Mononuclear cell (primary cell): ENCODE results near the gene S100A6. TPM values are rescaled to one million over a fixed set of nuclear protein-coding genes. Genes with fewer than 3 reads are reported as not detected.
"Not testable (repeated sequence)": the region's sequence is repeated elsewhere in the genome, so short reads cannot be mapped to it uniquely, and the experiment has no call there.

Experiments used
- H3K27me3 ChIP-seq: 2 replicates; pipeline ENCODE4 v1.6.0; 2011; ENCODE audit warnings: low read length, control low read depth; ENCODE audit not compliant: insufficient read depth
- H3K4me1 ChIP-seq: 2 replicates; pipeline ENCODE4 v1.5.1; 2011; ENCODE audit warnings: mild to moderate bottlenecking, low read length, control low read depth; ENCODE audit not compliant: insufficient read depth
- H3K4me3 ChIP-seq: 2 replicates; pipeline ENCODE4 v1.5.1; 2011; ENCODE audit warnings: mild to moderate bottlenecking, low read length, moderate library complexity
- H3K9me3 ChIP-seq: 2 replicates; pipeline ENCODE4 v1.5.1; 2011; ENCODE audit warnings: low read depth, mild to moderate bottlenecking, control low read depth, low read length
- total RNA-seq: library from RNA; depleted of rRNA; stranded (reverse); fragments of >200 nt; gene quantifications from one replicate; pipeline ENCODE4 v1.2.3, GENCODE V29; 2012

The S100A6 gene
- total RNA-seq = 283 TPM

DNA sequence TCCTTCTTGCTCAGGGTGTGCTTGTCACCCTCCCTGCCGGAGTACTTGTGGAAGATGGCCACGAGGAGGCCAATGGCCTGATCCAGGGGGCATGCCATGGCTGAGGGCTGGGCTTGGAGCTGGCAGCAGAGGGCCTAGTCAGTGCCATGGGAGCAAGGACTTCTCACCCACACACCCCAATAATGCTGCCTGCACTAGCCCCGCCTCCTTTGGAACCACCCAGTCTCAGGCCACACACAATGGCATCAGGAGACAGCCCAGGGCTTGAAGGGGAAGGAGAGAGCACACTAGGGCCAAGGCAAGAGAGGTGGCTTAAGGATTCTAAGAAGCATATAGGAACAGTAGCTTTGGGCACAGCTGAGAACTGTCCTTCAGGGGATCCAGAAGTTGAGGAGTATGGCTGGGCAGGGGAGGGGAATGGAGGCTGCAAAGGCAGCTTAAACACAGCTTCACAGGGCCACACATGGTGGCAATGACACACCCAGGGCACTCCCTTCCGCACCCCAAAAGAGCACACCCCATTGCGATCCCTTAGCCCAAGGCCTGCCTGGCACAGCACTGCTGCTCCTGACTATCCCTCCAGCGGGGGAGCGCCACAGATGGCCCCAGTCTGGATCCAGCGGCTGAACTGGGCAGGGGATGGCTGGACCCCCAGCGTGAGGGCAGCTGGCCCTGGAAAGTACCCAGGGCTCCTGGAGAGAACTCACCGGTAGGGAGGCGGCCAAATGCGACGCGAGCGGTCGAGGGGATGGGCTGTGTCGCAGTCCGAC is at the start of gene S100A6:
S100A6 (minus strand) TSS at position 750 of the 770 bp plus-strand sequence; CDS start at position 98, 652 bp downstream.
- Histone ChIP-seq H3K4me1 (peaks cover 68% of the 10 kb centered on the region), H3K27me3 (no peaks in the 10 kb centered on the region), H3K9me3 (no peaks in the 10 kb centered on the region), H3K4me3 (peak within 1 kb of the TSS; percentile 78)

GRCh38 chr1:153585006-153585405 is 49.2 kb upstream of the S100A6 start:
- H3K9me3 ChIP-seq = no peaks in the 10 kb centered on the region
- H3K4me3 ChIP-seq = no peak overlapping the region
- no peaks in the 10 kb centered on the region for H3K27me3 ChIP-seq
- H3K4me1 ChIP-seq = no peaks in the 10 kb centered on the region

DNA sequence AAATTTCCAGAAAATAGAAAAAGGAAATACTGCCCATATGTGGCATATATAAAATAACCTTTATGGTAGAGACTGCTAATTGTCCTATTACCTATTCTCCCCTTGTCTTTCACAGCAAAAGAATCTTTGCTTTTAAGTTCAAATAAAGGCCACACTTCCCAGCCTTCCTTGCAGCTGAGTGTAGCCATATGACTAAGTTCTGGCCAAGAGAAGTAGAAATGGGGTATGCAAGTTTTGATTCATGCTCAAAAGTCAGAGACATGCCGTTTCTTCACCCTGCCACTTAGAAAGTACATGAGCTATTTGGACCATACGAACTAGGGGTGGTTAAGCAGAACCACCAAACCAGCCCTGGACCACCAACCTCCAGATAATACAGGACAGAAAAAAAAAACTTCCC is 48.2 kb upstream of the S100A6 start:
- H3K9me3 ChIP-seq = no peaks in the 10 kb centered on the region
- no peaks in the 10 kb centered on the region for H3K27me3 ChIP-seq
- no peaks in the 10 kb centered on the region for H3K4me1 ChIP-seq
- no peak overlapping the region for H3K4me3 ChIP-seq

- H3K9me3 ChIP-seq, H3K4me1 ChIP-seq, H3K4me3 ChIP-seq, H3K27me3 ChIP-seq: not testable (repeated sequence)
These were observed 47.7 kb upstream of the S100A6 start for GRCh38 chr1:153583514-153583913.

- H3K27me3 ChIP-seq, H3K9me3 ChIP-seq, H3K4me1 ChIP-seq, H3K4me3 ChIP-seq: not testable (repeated sequence)
These were observed 47.0 kb upstream of the S100A6 start for GRCh38 chr1:153582836-153583235.

GRCh38 chr1:153578936-153579335 is 43.1 kb upstream of the S100A6 start:
- no peak overlapping the region for H3K4me3 ChIP-seq
- H3K4me1 ChIP-seq = peaks cover 6% of the 10 kb centered on the region
- no peaks in the 10 kb centered on the region for H3K9me3 ChIP-seq
- no peaks in the 10 kb centered on the region for H3K27me3 ChIP-seq

GRCh38 chr1:153578490-153578889 is 42.7 kb upstream of the S100A6 start:
- no peak overlapping the region for H3K4me3 ChIP-seq
- H3K9me3 ChIP-seq = no peaks in the 10 kb centered on the region
- peaks cover 10% of the 10 kb centered on the region for H3K4me1 ChIP-seq
- no peaks in the 10 kb centered on the region for H3K27me3 ChIP-seq

GRCh38 chr1:153577624-153578051 is 41.8 kb upstream of the S100A6 start:
- Histone ChIP-seq H3K4me1 (peaks cover 19% of the 10 kb centered on the region), H3K27me3 (no peaks in the 10 kb centered on the region), H3K9me3 (no peaks in the 10 kb centered on the region), H3K4me3 (no peak overlapping the region)

GRCh38 chr1:153577138-153577537 is 41.3 kb upstream of the S100A6 start:
- Histone ChIP-seq H3K27me3 (no peaks in the 10 kb centered on the region), H3K4me1 (peaks cover 24% of the 10 kb centered on the region), H3K9me3 (no peaks in the 10 kb centered on the region), H3K4me3 (no peak overlapping the region)

DNA sequence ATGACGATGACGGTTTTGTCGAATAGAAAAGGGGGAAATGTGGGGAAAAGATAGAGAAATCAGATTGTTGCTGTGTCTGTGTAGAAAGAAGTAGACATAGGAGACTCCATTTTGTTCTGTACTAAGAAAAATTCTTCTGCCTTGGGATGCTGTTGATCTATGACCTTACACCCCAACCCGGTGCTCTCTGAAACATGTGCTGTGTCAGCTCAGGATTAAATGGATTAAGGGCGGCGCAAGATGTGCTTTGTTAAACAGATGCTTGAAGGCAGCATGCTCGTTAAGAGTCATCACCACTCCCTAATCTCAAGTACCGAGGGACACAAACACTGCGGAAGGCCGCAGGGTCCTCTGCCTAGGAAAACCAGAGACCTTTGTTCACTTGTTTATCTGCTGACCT is 39.7 kb upstream of the S100A6 start:
- H3K9me3 ChIP-seq, H3K4me3 ChIP-seq, H3K27me3 ChIP-seq: not testable (repeated sequence)
- peaks cover 29% of the 10 kb centered on the region for H3K4me1 ChIP-seq

GRCh38 chr1:153575081-153575491 is 39.3 kb upstream of the S100A6 start:
- H3K4me3 ChIP-seq, H3K9me3 ChIP-seq, H3K27me3 ChIP-seq: not testable (repeated sequence)
- peaks cover 29% of the 10 kb centered on the region for H3K4me1 ChIP-seq

DNA sequence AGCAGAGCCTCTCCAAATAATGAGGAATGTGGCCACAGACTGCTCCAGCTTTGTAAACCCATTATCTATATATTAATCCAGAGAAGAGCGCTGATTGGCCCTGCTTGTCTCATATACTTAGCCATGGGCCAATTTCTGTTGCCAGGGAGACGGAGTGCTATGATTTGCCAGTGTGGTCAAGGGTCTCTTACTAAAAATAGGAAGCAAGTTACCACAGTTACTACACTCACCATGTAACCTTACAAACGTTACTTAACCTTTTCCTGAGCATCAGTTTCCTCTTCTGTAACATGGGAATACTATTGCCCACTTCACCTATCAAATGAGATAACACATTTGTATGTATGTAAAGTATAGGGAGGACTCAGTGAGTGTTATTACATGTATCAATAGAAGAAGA is 37.6 kb upstream of the S100A6 start:
- Histone ChIP-seq H3K4me3 (no peak overlapping the region), H3K4me1 (peaks cover 35% of the 10 kb centered on the region), H3K27me3 (no peaks in the 10 kb centered on the region), H3K9me3 (no peaks in the 10 kb centered on the region)

- H3K4me1 ChIP-seq = peaks cover 43% of the 10 kb centered on the region
- H3K27me3 ChIP-seq = no peaks in the 10 kb centered on the region
- H3K9me3 ChIP-seq = no peaks in the 10 kb centered on the region
- H3K4me3 ChIP-seq = no peak overlapping the region
These were observed 36.8 kb upstream of the S100A6 start for GRCh38 chr1:153572569-153573015.

DNA sequence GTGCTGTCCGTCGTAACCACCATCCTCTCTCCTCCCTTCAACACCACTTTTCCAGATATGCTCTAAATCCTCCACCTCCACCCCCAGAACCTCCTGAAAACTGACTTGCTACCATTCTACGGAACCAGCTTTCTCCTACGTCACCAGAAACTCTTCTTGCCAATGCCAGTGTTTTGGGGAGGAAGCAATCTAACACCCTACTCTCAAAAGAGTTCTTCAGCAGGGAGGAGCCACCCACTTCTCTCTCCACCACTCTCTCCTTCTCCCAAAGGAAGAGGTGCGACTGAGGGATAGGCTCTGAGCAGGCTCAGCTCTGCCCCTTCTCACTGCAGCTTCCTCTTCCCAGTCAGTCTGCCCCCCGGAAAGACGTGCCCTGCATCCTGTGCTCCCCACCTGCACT is 35.9 kb upstream of the S100A6 start:
- no peaks in the 10 kb centered on the region for H3K9me3 ChIP-seq

DNA sequence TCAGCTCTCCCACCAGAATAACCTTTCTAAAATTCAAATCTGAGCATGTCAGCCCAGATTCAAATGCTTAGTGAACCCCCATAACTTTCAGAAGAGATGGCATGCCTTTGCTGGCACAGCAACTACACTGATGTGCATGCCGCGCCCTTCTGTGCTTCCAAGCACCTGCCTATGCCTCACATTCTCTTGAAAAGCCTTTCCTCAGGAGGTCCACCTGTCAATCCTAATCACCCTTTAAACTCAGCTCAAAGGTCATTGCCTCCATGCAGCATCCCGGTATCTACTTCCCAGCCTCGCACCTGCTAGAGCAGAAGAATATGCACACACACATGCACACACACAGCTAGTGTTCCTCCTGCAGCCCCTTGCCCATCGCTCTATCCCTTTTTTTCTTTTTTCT is 35.1 kb upstream of the S100A6 start:
- Histone ChIP-seq H3K4me1 (peaks cover 54% of the 10 kb centered on the region), H3K27me3 (no peaks in the 10 kb centered on the region), H3K9me3 (no peaks in the 10 kb centered on the region), H3K4me3 (no peak overlapping the region)

More for the DNA sequence above, 35.9 kb upstream of the S100A6 start:
- H3K27me3 ChIP-seq = no peaks in the 10 kb centered on the region
- no peak overlapping the region for H3K4me3 ChIP-seq
- H3K4me1 ChIP-seq = peaks cover 46% of the 10 kb centered on the region

DNA sequence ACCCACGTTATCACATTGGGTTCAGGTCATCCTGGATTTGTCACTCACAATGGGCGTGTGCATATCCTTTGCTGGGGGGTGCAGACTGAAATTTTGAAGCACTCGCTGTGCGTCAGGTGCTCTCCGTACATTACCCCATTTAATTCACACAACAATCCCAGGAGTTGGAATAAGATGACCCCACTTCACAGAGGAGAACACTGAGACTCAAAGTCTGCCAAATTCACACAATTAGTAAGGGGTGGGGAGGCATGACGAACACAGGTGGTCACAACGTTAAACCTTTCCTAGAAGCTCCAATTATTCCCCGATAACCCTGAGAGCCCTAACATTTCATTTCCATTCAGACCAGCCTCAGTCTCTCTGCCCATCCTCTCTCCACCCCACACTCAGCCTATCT is 33.7 kb upstream of the S100A6 start:
- peaks cover 66% of the 10 kb centered on the region for H3K4me1 ChIP-seq
- H3K9me3 ChIP-seq = no peaks in the 10 kb centered on the region
- H3K4me3 ChIP-seq = no peak overlapping the region
- H3K27me3 ChIP-seq = no peaks in the 10 kb centered on the region
